GM18951 (cell line): ENCODE measurements around the gene KAZN.

ENCODE experiments used
- POLR2A ChIP-seq: IDR thresholded peaks from 4 replicates; pipeline ENCODE4 v1.6.1; 2011; ENCODE audit warnings: mild to moderate bottlenecking; ENCODE audit not compliant: insufficient read length, insufficient read depth; ENCODE audit errors: extremely low read depth
- in situ Hi-C: fragments of 300-500 bp; cut with MboI; formaldehyde crosslinking; loops from one replicate; pipeline ENCODE4 v1.12.0; 2022; ENCODE audit warnings: low sequenced_read_pairs, mixed read lengths, inconsistent platforms; ENCODE audit not compliant: unreplicated experiment

The KAZN gene

GRCh38 chr1:14748977-14749376 lies 150.5 kb downstream of the KAZN start:
- in situ Hi-C loops = no loop called here

GRCh38 chr1:14750490-14750889 lies 152.0 kb downstream of the KAZN start:
- in situ Hi-C loops = no loop called here
- TF ChIP-seq POLR2A = no peak

More at GRCh38 chr1:14748977-14749376, 150.5 kb downstream of the KAZN start:
- no peak for TF ChIP-seq POLR2A

GRCh38 chr1:14755518-14756252 lies 157.2 kb downstream of the KAZN start:
- TF ChIP-seq POLR2A = no peak
- in situ Hi-C loops = no loop called here

GRCh38 chr1:14756589-14757285 lies 158.3 kb downstream of the KAZN start:
- in situ Hi-C loops = no loop called here
- TF ChIP-seq POLR2A = no peak

GRCh38 chr1:14757286-14757625 lies 158.8 kb downstream of the KAZN start:
- no peak for TF ChIP-seq POLR2A
- in situ Hi-C loops = no loop called here

GRCh38 chr1:14759042-14759818 lies 160.7 kb downstream of the KAZN start:
- no peak for TF ChIP-seq POLR2A
- in situ Hi-C loops = no loop called here

- no peak for TF ChIP-seq POLR2A
- in situ Hi-C loops = no loop called here
These were observed 161.4 kb downstream of the KAZN start for GRCh38 chr1:14759843-14760242.

GRCh38 chr1:14760780-14761179 lies 162.3 kb downstream of the KAZN start:
- TF ChIP-seq POLR2A = no peak
- in situ Hi-C loops = no loop called here

GRCh38 chr1:14761291-14762153 lies 163.0 kb downstream of the KAZN start:
- in situ Hi-C loops = no loop called here
- no peak for TF ChIP-seq POLR2A

- no peak for TF ChIP-seq POLR2A
- in situ Hi-C loops = no loop called here
These were observed 165.5 kb downstream of the KAZN start for GRCh38 chr1:14763977-14764376.

- in situ Hi-C loops = no loop called here
- no peak for TF ChIP-seq POLR2A
These were observed 167.3 kb downstream of the KAZN start for GRCh38 chr1:14765773-14766172.

- in situ Hi-C loops = no loop called here
- TF ChIP-seq POLR2A = no peak
These were observed 168.6 kb downstream of the KAZN start for GRCh38 chr1:14767075-14767474.
